Measurements from ENCODE around the gene MTAP.

DNA sequence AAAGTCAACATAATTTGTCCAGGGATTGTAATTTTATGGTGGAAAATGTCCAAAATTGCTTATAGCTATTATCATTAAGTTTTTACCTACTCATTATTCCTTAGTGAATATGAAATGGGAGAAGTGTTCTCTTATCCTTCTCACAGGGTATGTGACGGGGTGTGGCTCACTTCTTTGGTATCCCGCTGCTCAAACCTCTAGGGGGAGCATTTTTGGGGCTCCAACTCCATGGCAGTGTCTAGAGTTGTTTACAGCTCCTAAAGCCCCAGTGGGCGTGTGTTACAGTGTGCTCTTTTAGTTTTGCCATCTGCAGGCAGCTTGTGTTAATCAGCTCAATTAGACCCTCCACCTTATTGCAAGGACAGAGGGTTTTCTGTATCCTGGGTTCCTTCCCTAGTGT lies 102.3 kb downstream of the MTAP start:
- TF ChIP-seq CTCF (conservative IDR thresholded peaks at IDR 0.05; ENCODE audit: low read length): peak; percentile 37
- no peak for TF ChIP-seq EZH2phosphoT487 (IDR thresholded peaks at IDR 0.05; ENCODE audit: borderline replicate concordance)
